DND-41 (cell line): ENCODE data around the gene PLEKHH1.

Experiments
- CTCF ChIP-seq: IDR thresholded peaks from 2 replicates; pipeline ENCODE4 v1.5.1; 2012; ENCODE audit warnings: borderline replicate concordance, low read length, moderate library complexity, mild to moderate bottlenecking; ENCODE audit not compliant: poor library complexity, severe bottlenecking; ENCODE audit errors: extremely low read depth
- EZH2 ChIP-seq: IDR thresholded peaks from 3 replicates; pipeline ENCODE4 v1.6.1; 2012; ENCODE audit warnings: borderline replicate concordance, low read depth, mild to moderate bottlenecking, moderate library complexity, low read length, inconsistent platforms; ENCODE audit not compliant: severe bottlenecking

- no peak for TF ChIP-seq CTCF
- no peak for TF ChIP-seq EZH2
These were observed 18.9 kb downstream of the PLEKHH1 start for GRCh38 chr14:67551940-67552339.
